Liver (tissue), 3 donors: ENCODE results near the gene ZC3HAV1L.

Experiments
- ATF3 ChIP-seq: IDR thresholded peaks from 2 replicates; pipeline ENCODE4 v1.6.1; 2016; ENCODE audit warnings: antibody characterized with exemption
- CTCF ChIP-seq: fragments of 150-350 bp; IDR thresholded peaks from 2 replicates; pipeline ENCODE4 v1.5.1; 2017; ENCODE audit warnings: improper control_type of control experiment, low read depth, low read length; ENCODE audit not compliant: missing input control
- JUND ChIP-seq, 2 donors: IDR thresholded peaks; 2 replicates each; pipeline ENCODE4 v1.6.1; 2016; ENCODE audit warnings: antibody characterized with exemption in 2 of 2
- MAX ChIP-seq: IDR thresholded peaks from 2 replicates; pipeline ENCODE4 v1.6.1; 2016; ENCODE audit warnings: antibody characterized with exemption
- NR2F2 ChIP-seq: IDR thresholded peaks from 2 replicates; pipeline ENCODE4 v1.6.1; 2016; ENCODE audit warnings: antibody characterized with exemption
- RAD21 ChIP-seq, 2 donors: IDR thresholded peaks; 2 replicates each; pipeline ENCODE4 v1.6.1; 2016; ENCODE audit warnings: antibody characterized with exemption in 2 of 2, mild to moderate bottlenecking in 2 of 2
- REST ChIP-seq: IDR thresholded peaks from 2 replicates; pipeline ENCODE4 v1.6.1; 2016; ENCODE audit warnings: antibody characterized with exemption, mild to moderate bottlenecking
- TAF1 ChIP-seq: conservative IDR thresholded peaks from 2 replicates; pipeline ENCODE4 v1.6.1; 2016; ENCODE audit warnings: antibody characterized with exemption, mild to moderate bottlenecking
- donor health status: healthy.
- donor health status: healthy.

GRCh38 chr7:139026551-139026950 is 9.3 kb downstream of the ZC3HAV1L start:
- TF ChIP-seq TAF1 (no peak), ATF3 (no peak), CTCF (no peak), RAD21 (IDR thresholded peaks at IDR 0.05) (no peak), NR2F2 (no peak), JUND (IDR thresholded peaks at IDR 0.05) (no peak), MAX (no peak), REST (no peak)
